ENCODE data around the gene PYDC2.
A peak's percentile ranks its signal among the peaks of the same experiment; 100 is the strongest.
"Not testable (repeated sequence)": the region's sequence is repeated elsewhere in the genome, so short reads cannot be mapped to it uniquely, and the experiment has no call there.

Gene PYDC2

GRCh38 chr3:191470080-191470479, 9.1 kb downstream of the PYDC2 start:
- DNase-seq (ENCODE audit: low read depth), result no peak

- DNase-seq (ENCODE audit: low read depth), result no peak
Observed at GRCh38 chr3:191470545-191470944, 9.6 kb downstream of the PYDC2 start.

DNA sequence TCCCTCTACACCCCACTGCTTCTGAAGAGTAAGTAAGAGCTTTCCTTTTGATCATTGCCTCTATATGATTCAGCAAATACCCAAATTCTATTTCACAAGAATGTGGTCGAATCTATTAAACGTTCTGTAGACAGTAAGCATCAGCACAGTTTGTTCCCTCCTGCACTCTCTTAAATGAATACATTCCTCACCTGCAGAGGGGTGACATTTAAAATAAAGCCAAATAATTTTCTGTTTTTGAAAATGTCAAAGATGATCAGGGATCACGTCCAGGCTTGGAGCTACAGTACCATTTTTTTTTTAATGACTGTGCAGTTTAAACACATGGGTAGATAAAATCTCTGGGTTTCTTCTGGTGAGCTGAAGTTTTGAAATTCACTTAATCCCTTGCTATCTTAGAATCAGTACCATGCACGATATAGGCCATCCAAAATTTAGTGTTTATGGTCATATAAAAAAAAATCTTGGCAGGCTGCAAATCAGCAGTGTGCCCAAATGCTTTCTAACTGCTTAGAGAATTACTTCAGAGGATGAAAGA, 12.8 kb downstream of the PYDC2 start:
- DNase-seq (ENCODE audit: low read depth), result no peak

DNA sequence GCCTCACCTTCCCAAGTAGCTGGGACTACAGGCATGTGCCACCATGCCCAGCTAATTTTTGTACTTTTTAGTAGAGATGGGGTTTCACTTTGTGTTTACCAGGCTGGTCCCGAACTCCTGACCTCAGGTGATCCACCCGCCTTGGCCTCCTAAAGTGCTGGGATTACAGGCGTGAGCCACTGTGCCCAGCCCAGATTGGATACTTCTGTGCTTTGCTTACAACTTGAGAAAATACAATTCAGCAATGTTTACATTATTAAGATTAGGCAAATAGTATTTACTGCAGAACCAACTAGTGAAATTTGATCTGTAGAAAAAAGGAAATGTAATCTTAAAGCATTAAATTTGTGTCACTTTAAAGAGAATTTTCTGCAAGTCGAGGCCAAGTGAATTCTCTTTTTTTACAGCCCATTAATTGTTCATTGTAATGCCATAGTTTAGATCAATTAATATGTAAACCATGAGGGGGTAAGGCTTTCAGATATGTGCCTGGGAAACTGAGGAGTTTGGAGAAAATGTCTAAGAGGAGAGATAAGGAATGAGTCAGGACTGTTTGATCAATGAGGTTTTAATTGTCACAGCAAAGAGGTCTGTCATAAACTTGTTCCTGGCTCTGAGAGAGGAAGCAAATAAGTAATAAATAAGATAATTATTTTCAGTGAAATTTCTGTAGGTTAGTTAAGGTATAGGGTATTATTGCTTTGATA, 15.3 kb downstream of the PYDC2 start:
- no peak for DNase-seq (ENCODE audit: low read depth)

DNA sequence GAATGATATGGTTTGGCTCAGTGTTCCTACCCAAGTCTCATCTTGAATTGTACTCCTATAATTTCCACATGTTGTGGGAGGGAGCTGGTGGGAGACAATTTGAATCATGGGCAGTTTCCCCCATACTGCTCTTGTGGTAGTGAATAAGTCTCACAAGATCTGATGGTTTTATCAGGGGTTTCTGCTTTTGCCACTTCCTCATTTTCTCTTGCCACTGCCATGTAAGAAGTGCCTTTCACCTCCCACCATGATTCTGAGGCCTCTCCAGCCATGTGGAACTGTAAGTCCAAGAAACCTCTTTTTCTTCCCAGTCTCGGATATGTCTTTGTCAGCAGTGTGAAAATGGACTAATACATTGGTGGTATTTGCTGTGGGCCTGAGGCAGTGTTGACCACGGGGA, 23.0 kb downstream of the PYDC2 start:
- not testable (repeated sequence) for DNase-seq (ENCODE audit: low read depth)

DNA sequence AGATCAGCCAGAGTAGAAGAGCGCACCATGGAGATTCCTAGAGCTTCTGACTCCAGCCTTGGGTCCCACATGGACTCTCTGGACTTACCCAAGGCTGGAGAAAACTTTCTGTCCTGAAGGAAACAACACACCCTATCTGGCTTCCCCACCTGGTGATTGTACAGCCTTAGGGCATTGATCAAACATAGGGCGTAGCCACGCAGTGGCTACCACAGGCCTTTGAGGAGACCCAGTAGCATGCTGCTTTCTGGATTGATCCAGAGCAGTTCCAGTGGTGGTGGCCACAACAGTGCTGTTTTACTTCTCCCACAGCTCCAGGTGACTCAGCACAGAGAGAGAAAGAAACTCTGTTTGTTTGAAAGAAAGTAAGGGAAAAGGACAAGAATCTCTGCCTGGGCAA, 23.5 kb downstream of the PYDC2 start:
- DNase-seq (ENCODE audit: low read depth), result no peak

DNA sequence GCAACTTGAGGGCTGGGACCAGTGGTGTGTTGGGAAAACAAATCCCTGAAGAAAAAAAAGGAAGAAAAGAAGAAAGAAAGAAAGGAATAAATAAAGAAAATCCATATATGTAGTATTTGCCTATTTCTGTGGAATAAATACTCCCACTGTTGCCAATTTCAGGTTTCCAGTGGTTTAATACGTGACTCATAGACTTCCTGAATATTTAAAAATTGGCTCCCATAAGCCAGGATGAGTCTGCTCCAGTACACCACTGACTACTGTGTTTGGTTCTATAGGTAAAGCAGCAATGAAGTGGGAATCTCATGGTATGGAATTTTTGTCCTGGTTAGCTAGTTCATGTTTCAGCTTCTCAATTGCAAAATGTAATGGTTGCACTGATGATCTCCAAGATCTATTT, 31.6 kb downstream of the PYDC2 start:
- DNase-seq (ENCODE audit: low read depth), result no peak

- DNase-seq (ENCODE audit: low read depth), result no peak
Observed at GRCh38 chr3:191493336-191493735, 32.4 kb downstream of the PYDC2 start.

DNA sequence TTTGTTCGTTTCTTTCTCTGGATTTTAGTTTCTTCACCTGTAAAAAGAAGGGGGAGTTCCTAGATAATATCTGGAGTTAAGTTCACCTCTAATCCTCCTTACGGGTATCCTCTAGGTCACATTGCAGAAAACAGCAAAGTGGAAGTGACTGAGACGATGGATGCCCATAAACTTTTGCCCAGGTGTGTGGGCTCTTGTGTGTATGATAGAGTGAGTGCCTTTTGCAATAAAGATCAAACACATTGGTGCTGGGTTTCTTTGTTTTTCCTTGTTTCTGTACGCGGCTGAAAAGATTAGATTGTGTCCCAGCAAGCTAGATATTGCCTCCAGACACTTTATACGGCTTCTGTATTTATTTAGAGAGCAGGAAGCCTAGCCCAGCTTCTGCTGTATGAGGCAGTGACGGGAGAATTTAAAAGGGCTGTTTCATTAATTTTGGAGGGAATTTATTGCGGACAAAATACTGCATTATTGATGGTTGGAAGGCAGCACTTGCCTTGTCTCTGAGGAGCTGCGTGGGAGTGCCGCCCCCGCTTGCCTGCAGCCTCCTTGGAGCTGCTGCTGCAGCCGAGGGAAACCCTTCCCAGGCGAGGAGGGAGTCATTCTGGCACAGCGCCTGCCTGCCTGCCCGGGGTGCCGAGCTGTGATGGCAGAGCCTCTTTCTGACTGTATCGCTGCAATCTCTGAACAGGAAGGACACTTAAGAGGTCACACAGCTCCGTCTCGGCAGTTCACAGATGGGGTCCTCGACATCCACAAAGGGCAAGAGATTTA, 38.5 kb downstream of the PYDC2 start:
- DNase-seq (ENCODE audit: low read depth), result peak; percentile 57

DNA sequence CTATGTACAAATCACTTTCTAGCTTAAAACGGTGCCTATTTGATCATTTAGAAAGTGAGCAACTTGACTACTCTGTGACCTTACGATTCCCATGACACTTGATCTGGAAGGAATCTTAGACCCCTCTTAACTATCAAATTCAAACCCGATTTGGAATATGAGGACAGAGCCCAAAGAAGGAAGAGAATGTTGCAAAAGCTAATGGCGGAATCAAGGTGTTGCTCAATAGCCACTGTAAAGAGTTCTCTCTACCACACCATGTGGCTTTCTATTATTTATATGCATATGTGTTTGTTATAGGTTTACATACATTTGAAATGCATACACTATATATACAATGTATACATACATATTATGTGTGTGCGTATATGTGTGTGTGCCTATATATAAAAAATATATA, 39.9 kb downstream of the PYDC2 start:
- DNase-seq (ENCODE audit: low read depth), result no peak

- no peak for DNase-seq (ENCODE audit: low read depth)
Observed at GRCh38 chr3:191502583-191502982, 41.6 kb downstream of the PYDC2 start.

GRCh38 chr3:191509078-191509477, 48.1 kb downstream of the PYDC2 start:
- no peak for DNase-seq (ENCODE audit: low read depth)
